Parathyroid adenoma (tissue), 2 donors: ENCODE measurements around the gene IKZF1.
"Not testable (repeated sequence)": the region's sequence is repeated elsewhere in the genome, so short reads cannot be mapped to it uniquely, and the experiment has no call there.

Experiments used
- H2AFZ ChIP-seq: fragments of 300-600 bp; sonication (generic); one replicate; pipeline ENCODE4 v1.7.0; 2017; ENCODE audit warnings: antibody characterized with exemption, mild to moderate bottlenecking
- H3K27ac ChIP-seq: fragments of 300-600 bp; sonication (generic); one replicate; pipeline ENCODE4 v1.7.0; 2017
- H3K27me3 ChIP-seq: fragments of 300-600 bp; sonication (generic); one replicate; pipeline ENCODE4 v1.7.0; 2017; ENCODE audit warnings: low read length; ENCODE audit not compliant: control insufficient read depth, insufficient read depth
- H3K36me3 ChIP-seq: fragments of 300-600 bp; sonication (generic); one replicate; pipeline ENCODE4 v1.7.0; 2017; ENCODE audit warnings: low read length; ENCODE audit not compliant: control insufficient read depth, insufficient read depth
- H3K4me1 ChIP-seq: fragments of 300-600 bp; sonication (generic); one replicate; pipeline ENCODE4 v1.7.0; 2017; ENCODE audit warnings: control low read depth
- H3K4me2 ChIP-seq: fragments of 300-600 bp; sonication (generic); one replicate; pipeline ENCODE4 v1.7.0; 2017; ENCODE audit warnings: low read length
- H3K4me3 ChIP-seq: fragments of 300-600 bp; sonication (generic); one replicate; pipeline ENCODE4 v1.7.0; 2017; ENCODE audit warnings: low read depth, low read length
- H3K79me2 ChIP-seq: fragments of 300-600 bp; sonication (generic); one replicate; pipeline ENCODE4 v1.7.0; 2017; ENCODE audit warnings: control low read depth
- H3K9ac ChIP-seq: fragments of 300-600 bp; sonication (generic); one replicate; pipeline ENCODE4 v1.7.0; 2017; ENCODE audit warnings: mild to moderate bottlenecking
- H3K9me3 ChIP-seq: fragments of 300-600 bp; sonication (generic); one replicate; pipeline ENCODE4 v1.7.0; 2017; ENCODE audit warnings: low read length; ENCODE audit not compliant: control insufficient read depth
- TF ChIP-seq, protein P1 (sequence below): fragments of 300-600 bp; sonication (generic); IDR thresholded peaks from one replicate; pipeline ENCODE4 v1.7.0; 2017; ENCODE audit warnings: antibody characterized with exemption, mild to moderate bottlenecking
- donor health status: primary hyperparathyroidism.

The IKZF1 gene

GRCh38 chr7:50334341-50334994 is 30.0 kb downstream of the IKZF1 start:
- H3K4me1 ChIP-seq: peaks cover 5% of the 10 kb centered on the region
- H2AFZ ChIP-seq: no peak overlapping the region
- H3K79me2 ChIP-seq: no peaks in the 10 kb centered on the region
- H3K27me3 ChIP-seq: no peaks in the 10 kb centered on the region
- no peaks in the 10 kb centered on the region for H3K36me3 ChIP-seq
- H3K4me3 ChIP-seq: no peak overlapping the region
- H3K9ac ChIP-seq: no peak overlapping the region
- no peaks in the 10 kb centered on the region for H3K9me3 ChIP-seq
- H3K27ac ChIP-seq: no peak overlapping the region
- TF ChIP-seq, protein P1, sequence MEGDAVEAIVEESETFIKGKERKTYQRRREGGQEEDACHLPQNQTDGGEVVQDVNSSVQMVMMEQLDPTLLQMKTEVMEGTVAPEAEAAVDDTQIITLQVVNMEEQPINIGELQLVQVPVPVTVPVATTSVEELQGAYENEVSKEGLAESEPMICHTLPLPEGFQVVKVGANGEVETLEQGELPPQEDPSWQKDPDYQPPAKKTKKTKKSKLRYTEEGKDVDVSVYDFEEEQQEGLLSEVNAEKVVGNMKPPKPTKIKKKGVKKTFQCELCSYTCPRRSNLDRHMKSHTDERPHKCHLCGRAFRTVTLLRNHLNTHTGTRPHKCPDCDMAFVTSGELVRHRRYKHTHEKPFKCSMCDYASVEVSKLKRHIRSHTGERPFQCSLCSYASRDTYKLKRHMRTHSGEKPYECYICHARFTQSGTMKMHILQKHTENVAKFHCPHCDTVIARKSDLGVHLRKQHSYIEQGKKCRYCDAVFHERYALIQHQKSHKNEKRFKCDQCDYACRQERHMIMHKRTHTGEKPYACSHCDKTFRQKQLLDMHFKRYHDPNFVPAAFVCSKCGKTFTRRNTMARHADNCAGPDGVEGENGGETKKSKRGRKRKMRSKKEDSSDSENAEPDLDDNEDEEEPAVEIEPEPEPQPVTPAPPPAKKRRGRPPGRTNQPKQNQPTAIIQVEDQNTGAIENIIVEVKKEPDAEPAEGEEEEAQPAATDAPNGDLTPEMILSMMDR: no peak
- H3K4me2 ChIP-seq: no peak overlapping the region

DNA sequence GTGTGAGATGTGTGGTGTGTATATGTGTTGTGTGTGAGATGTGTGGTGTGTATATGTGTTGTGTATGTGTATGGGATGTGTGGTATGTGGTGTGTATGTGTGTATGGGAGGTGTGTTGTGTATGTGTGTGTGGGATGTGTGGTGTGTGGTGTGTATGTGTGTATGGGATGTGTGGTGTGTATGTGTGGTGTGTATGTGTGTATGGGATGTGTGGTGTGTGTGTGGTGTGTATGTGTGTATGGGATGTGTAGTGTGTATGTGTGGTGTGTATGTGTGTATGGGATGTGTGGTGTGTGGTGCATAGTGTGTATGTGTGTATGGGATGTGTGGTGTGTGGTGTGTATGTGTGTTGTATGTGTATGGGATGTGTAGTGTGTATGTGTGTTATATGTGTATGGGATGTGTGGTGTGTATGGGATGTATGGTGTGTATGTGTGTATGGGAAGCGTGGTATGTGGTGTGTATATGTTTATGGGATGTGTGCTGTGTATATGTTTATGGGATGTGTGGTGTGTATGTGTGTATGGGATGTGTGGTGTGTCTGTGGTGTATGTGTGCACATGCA is 30.8 kb downstream of the IKZF1 start:
- Histone ChIP-seq H3K4me2 (no peak overlapping the region), H3K27me3 (no peaks in the 10 kb centered on the region), H3K27ac (no peak overlapping the region), H3K36me3 (no peaks in the 10 kb centered on the region), H3K79me2 (no peaks in the 10 kb centered on the region), H3K4me3 (no peak overlapping the region), H3K9me3 (no peaks in the 10 kb centered on the region), H3K9ac (no peak overlapping the region), H3K4me1 (peaks cover 5% of the 10 kb centered on the region), H2AFZ (no peak overlapping the region)
- TF ChIP-seq, protein P1: no peak

DNA sequence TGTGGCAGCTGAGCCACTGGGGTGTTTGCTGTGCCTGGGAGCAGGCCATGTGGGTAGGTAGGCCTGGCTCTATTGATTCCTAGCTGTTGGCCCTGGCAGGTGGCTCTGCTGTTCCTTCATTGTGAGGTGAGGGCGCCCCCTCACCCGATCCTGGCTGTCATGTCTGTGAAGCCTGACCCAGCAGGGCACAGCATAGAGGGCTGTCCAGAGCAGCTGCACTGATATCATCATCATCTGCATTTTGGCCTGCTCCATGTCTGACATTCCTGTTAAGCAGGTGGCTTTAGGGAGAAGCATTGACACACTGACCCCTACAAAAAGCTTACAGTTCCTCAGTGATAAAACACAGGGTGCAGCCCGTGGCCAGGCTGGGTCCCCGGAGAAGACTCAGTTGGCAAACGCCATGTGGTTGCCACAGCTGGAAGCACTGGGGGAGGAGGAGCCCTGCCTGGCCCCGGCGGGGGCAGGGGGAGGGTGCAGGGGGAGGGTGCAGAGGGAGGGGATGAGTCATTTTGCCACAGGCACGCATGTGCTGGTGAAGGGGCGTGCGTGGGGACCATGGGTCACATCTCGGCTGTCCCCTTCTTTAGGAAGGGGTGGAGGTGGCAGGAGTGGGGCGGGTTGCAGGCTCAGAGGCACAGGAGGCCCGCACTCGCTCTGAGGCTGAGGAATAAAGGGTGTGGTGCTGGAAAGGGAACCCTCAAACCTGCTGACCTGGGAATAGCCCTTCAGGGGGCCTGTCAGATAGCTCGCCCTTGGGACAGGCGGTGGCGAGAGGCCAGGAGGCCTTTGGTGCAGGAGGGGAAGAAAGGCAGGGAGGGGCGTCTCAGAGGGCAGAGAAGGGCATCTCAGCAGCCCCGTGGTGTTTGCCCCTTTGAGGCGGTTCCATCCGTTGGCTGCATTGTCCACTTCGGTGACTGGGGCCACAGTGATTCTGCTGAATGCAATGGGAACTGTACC is 31.6 kb downstream of the IKZF1 start:
- Histone ChIP-seq H3K36me3 (no peaks in the 10 kb centered on the region), H3K79me2 (no peaks in the 10 kb centered on the region), H3K9ac (no peak overlapping the region), H2AFZ (no peak overlapping the region), H3K27me3 (no peaks in the 10 kb centered on the region), H3K4me3 (no peak overlapping the region), H3K4me2 (no peak overlapping the region), H3K27ac (no peak overlapping the region), H3K4me1 (peaks cover 5% of the 10 kb centered on the region), H3K9me3 (no peaks in the 10 kb centered on the region)
- TF ChIP-seq, protein P1: no peak

- Histone ChIP-seq H2AFZ (no peak overlapping the region), H3K27me3 (no peaks in the 10 kb centered on the region), H3K4me2 (no peak overlapping the region), H3K4me1 (peaks cover 5% of the 10 kb centered on the region), H3K27ac (no peak overlapping the region), H3K9ac (no peak overlapping the region), H3K79me2 (no peaks in the 10 kb centered on the region), H3K36me3 (no peaks in the 10 kb centered on the region), H3K4me3 (no peak overlapping the region), H3K9me3 (no peaks in the 10 kb centered on the region)
- TF ChIP-seq, protein P1: no peak
Measured at GRCh38 chr7:50336894-50337703, 32.6 kb downstream of the IKZF1 start.

- H2AFZ ChIP-seq, H3K36me3 ChIP-seq, H3K4me3 ChIP-seq, H3K4me1 ChIP-seq, H3K27me3 ChIP-seq, H3K4me2 ChIP-seq, H3K27ac ChIP-seq, H3K79me2 ChIP-seq, H3K9me3 ChIP-seq, H3K9ac ChIP-seq: not testable (repeated sequence)
Measured at GRCh38 chr7:50339472-50339871, 35.0 kb downstream of the IKZF1 start.
